Islet precursor cell (in vitro differentiated cells): ENCODE measurements around the gene CNTN1.

Source experiments
- DNase-seq: peaks from one replicate; pipeline ENCODE4 v3.0.0-alpha.2; 2018

Gene CNTN1

GRCh38 chr12:40691913-40692764 is at the start of gene CNTN1:
CNTN1 (plus strand) TSS chr12:40692439.
- DNase-seq: peak; percentile 94

- DNase-seq: no peak
These were observed 48.7 kb upstream of the CNTN1 start for GRCh38 chr12:40643506-40643905.

- DNase-seq: no peak
These were observed 48.3 kb upstream of the CNTN1 start for GRCh38 chr12:40643976-40644375.

GRCh38 chr12:40644708-40645107 is 47.5 kb upstream of the CNTN1 start:
- DNase-seq: no peak

GRCh38 chr12:40645361-40645760 is 46.9 kb upstream of the CNTN1 start:
- DNase-seq: no peak

GRCh38 chr12:40646456-40646855 is 45.8 kb upstream of the CNTN1 start:
- DNase-seq: no peak

- no peak for DNase-seq
These were observed 45.3 kb upstream of the CNTN1 start for GRCh38 chr12:40646911-40647310.

GRCh38 chr12:40647651-40648050 is 44.6 kb upstream of the CNTN1 start:
- no peak for DNase-seq

- no peak for DNase-seq
These were observed 43.7 kb upstream of the CNTN1 start for GRCh38 chr12:40648519-40648918.

- DNase-seq: no peak
These were observed 42.1 kb upstream of the CNTN1 start for GRCh38 chr12:40650038-40650704.

- DNase-seq: no peak
These were observed 36.8 kb upstream of the CNTN1 start for GRCh38 chr12:40655451-40655850.

GRCh38 chr12:40662366-40662765 is 29.9 kb upstream of the CNTN1 start:
- no peak for DNase-seq

- DNase-seq: no peak
These were observed 28.5 kb upstream of the CNTN1 start for GRCh38 chr12:40663781-40664180.

GRCh38 chr12:40668099-40668529 is 24.1 kb upstream of the CNTN1 start:
- no peak for DNase-seq

GRCh38 chr12:40672741-40673271 is 19.4 kb upstream of the CNTN1 start:
- DNase-seq: no peak

GRCh38 chr12:40681148-40681547 is 11.1 kb upstream of the CNTN1 start:
- DNase-seq: no peak

- DNase-seq: no peak
These were observed 7.3 kb upstream of the CNTN1 start for GRCh38 chr12:40684986-40685385.

- DNase-seq: no peak
These were observed 4.0 kb upstream of the CNTN1 start for GRCh38 chr12:40688085-40688725.

GRCh38 chr12:40689576-40689975 is 2.7 kb upstream of the CNTN1 start:
- DNase-seq: no peak

GRCh38 chr12:40692765-40693206 is 547 bp downstream of the CNTN1 start:
- peak; percentile 73 for DNase-seq

GRCh38 chr12:40693207-40693821 is 1.1 kb downstream of the CNTN1 start:
- peak; percentile 80 for DNase-seq

- DNase-seq: peak; percentile 59
These were observed 5.5 kb downstream of the CNTN1 start for GRCh38 chr12:40697566-40698259.
